Measurements from ENCODE around the gene ME3. TPM values are rescaled to one million over a fixed set of nuclear protein-coding genes. Genes with fewer than 3 reads are reported as not detected.

ME3 gene
- total and polyA plus RNA-seq, 2 experiments from 2014 or later = 3.5 to 17.2 TPM

- no peaks in the 10 kb centered on the region for H3K27me3 ChIP-seq
- no peak overlapping the region for H3K27ac ChIP-seq
- H3K9me3 ChIP-seq (ENCODE audit: low read depth) = no peaks in the 10 kb centered on the region
- DNase-seq (ENCODE audit: low read depth in 1 of 2, low spot score in 1 of 2) = peak; percentile 61 to 86
- no peaks in the 10 kb centered on the region for H3K36me3 ChIP-seq
- no peak overlapping the region for H3K4me3 ChIP-seq
- TF ChIP-seq CTCF (IDR thresholded peaks at IDR 0.05; ENCODE audit: low read depth, low read length) = peak; percentile 97
- peaks cover 33% of the 10 kb centered on the region for H3K4me1 ChIP-seq (ENCODE audit: low read depth)
These were observed 64.1 kb downstream of the ME3 start for GRCh38 chr11:86608251-86608799.

- H3K27me3 ChIP-seq = no peaks in the 10 kb centered on the region
- DNase-seq (ENCODE audit: low read depth in 1 of 2, low spot score in 1 of 2) = no peak
- no peaks in the 10 kb centered on the region for H3K36me3 ChIP-seq
- H3K9me3 ChIP-seq (ENCODE audit: low read depth) = no peaks in the 10 kb centered on the region
- TF ChIP-seq CTCF (IDR thresholded peaks at IDR 0.05; ENCODE audit: low read depth, low read length) = no peak
- H3K27ac ChIP-seq = peak overlapping the region; percentile 81
- peaks cover 33% of the 10 kb centered on the region for H3K4me1 ChIP-seq (ENCODE audit: low read depth)
- no peak overlapping the region for H3K4me3 ChIP-seq
These were observed 65.5 kb downstream of the ME3 start for GRCh38 chr11:86606836-86607481.

- no peak overlapping the region for H3K4me3 ChIP-seq
- DNase-seq (ENCODE audit: low read depth in 1 of 2, low spot score in 1 of 2) = no peak
- peak overlapping the region; percentile 81 for H3K27ac ChIP-seq
- H3K27me3 ChIP-seq = no peaks in the 10 kb centered on the region
- H3K4me1 ChIP-seq (ENCODE audit: low read depth) = peaks cover 33% of the 10 kb centered on the region
- TF ChIP-seq CTCF (IDR thresholded peaks at IDR 0.05; ENCODE audit: low read depth, low read length) = no peak
- H3K36me3 ChIP-seq = no peaks in the 10 kb centered on the region
- H3K9me3 ChIP-seq (ENCODE audit: low read depth) = no peaks in the 10 kb centered on the region
These were observed 66.1 kb downstream of the ME3 start for GRCh38 chr11:86606270-86606835.

- DNase-seq (ENCODE audit: low read depth in 1 of 2, low spot score in 1 of 2) = peak in 1 of 2 donors; percentile 82
- no peak overlapping the region for H3K27ac ChIP-seq
- no peak for TF ChIP-seq CTCF (IDR thresholded peaks at IDR 0.05; ENCODE audit: low read depth, low read length)
These were observed 75.4 kb downstream of the ME3 start for GRCh38 chr11:86596861-86597586.

GRCh38 chr11:86595955-86596354, 76.5 kb downstream of the ME3 start:
- Histone ChIP-seq H3K4me1 (ENCODE audit: low read depth) (peaks cover 3% of the 10 kb centered on the region), H3K27ac (no peak overlapping the region), H3K4me3 (no peak overlapping the region), H3K36me3 (no peaks in the 10 kb centered on the region), H3K27me3 (no peaks in the 10 kb centered on the region), H3K9me3 (ENCODE audit: low read depth) (peaks cover 3% of the 10 kb centered on the region)
- no peak for DNase-seq (ENCODE audit: low read depth in 1 of 2, low spot score in 1 of 2)
- TF ChIP-seq CTCF (IDR thresholded peaks at IDR 0.05; ENCODE audit: low read depth, low read length) = no peak

More at GRCh38 chr11:86596861-86597586, 75.4 kb downstream of the ME3 start:
- Histone ChIP-seq H3K4me3 (no peak overlapping the region), H3K36me3 (no peaks in the 10 kb centered on the region), H3K9me3 (ENCODE audit: low read depth) (peaks cover 3% of the 10 kb centered on the region), H3K4me1 (ENCODE audit: low read depth) (peaks cover 3% of the 10 kb centered on the region), H3K27me3 (no peaks in the 10 kb centered on the region)

Measured in cardiac muscle cell (in vitro differentiated cells and primary cell).